ENCODE measurements around the gene PIGP.

DNA sequence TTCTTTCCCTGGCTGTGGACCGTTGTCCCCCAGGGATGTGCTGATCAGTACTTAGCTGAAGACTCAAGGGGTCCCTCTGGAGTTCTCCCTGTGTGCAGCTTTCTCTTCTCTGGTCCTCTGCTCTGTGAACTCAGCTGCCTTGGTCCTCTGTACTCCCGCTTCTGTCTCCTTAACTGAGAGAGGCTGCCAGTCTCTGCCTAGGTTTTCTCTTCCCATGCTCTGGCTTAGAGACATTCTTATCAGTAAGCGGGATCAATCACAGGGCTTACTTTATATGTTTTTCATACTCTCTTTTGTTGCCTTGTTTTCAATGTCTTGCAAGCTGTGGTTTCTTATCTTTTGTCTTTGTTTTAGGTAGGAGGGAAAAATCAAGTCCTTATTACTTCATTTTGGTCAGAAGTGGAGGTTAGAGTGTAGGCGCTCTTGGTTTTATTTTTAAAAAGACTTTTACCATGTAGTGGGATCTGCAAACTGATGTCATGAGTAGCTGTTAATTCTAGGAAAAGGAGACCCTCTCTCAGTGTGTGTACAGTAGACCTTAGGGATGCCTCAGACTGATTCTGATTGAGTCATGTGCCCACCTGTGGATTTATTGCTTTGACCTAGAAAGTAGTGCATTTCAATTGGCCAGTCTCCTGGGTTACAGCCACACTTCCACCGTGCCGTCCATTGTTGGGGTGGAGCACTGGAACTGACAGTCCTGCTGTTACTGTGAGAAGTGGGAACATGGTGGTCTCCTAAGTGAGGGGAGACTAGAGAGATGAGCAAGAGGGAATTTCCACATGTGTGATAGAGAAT, 46.7 kb upstream of the PIGP start:
- TF ChIP-seq, protein P1, sequence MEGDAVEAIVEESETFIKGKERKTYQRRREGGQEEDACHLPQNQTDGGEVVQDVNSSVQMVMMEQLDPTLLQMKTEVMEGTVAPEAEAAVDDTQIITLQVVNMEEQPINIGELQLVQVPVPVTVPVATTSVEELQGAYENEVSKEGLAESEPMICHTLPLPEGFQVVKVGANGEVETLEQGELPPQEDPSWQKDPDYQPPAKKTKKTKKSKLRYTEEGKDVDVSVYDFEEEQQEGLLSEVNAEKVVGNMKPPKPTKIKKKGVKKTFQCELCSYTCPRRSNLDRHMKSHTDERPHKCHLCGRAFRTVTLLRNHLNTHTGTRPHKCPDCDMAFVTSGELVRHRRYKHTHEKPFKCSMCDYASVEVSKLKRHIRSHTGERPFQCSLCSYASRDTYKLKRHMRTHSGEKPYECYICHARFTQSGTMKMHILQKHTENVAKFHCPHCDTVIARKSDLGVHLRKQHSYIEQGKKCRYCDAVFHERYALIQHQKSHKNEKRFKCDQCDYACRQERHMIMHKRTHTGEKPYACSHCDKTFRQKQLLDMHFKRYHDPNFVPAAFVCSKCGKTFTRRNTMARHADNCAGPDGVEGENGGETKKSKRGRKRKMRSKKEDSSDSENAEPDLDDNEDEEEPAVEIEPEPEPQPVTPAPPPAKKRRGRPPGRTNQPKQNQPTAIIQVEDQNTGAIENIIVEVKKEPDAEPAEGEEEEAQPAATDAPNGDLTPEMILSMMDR (IDR thresholded peaks at IDR 0.05) = no peak
- TF ChIP-seq POLR2A (IDR thresholded peaks at IDR 0.05) = no peak

All from lower leg skin (tissue), 3 donors.